ENCODE data around the gene XRRA1.

The XRRA1 gene

DNA sequence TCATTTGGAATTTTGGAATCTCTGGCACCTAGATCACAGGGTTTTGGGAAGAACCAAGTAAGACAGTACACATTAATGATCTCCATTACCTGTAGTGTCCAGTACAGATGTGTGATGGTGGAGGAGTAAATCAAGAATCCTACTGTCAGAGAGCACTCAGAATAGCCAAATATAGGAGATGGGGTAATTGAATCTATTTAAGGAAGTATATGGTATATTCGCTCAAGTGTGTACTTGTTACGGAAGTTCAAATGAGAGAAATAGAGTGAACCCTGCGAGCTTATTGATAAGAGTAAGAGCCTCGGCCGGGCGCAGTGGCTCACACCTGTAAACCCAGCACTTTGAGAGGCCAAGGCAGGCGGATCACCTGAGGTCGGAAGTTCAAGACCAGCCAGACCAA is 2.3 kb upstream of the XRRA1 start:
- no peak for DNase-seq (ENCODE audit: low read depth)

DNA sequence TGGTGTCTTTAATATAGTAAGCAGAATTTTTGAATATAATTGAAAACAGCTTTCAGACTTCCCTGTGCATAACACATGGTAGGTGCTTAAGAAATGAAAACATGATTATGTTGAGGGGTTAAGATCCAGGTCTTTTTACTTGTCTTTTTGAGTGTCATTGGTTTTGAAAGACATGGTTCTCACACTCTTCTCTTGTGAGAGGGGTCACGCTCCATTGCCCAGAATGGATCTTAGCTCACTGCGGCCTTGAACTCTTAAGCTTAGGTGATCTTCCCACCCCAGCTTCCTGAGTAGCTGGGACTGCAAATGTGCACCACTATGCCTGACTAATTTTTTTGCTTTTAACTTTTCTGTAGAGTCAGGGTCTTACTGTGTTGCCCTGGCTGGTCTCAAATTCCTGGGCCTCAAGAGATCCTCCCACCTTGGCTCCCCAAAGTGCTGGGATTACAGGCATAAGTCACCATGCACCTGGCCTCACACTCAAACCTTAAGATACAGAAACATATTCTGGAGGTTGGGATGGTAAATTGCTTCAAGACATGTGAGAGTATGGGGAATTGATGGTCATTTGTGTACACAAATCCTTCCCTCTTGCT is 1.6 kb upstream of the XRRA1 start:
- no peak for DNase-seq (ENCODE audit: low read depth)

DNA sequence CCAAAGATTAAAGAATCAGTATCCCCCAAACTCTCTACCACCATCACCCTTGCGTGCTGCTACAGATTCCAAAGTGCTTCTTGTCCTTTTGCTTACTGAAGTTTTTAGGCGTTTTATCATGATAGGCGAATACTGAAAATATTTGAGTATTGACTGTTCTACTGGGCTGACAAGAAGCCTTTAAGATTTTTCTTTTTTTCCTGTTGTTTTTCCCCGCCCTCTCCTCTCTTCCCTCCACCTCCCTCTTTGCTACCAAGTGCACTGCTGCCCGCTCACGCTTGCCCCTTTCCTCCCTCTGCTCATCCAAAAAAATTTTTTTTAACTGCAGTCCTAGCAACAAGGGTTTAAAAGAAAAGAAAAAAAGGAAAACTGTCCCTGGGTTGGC is 854 bp upstream of the XRRA1 start:
- DNase-seq (ENCODE audit: low read depth) = no peak

DNA sequence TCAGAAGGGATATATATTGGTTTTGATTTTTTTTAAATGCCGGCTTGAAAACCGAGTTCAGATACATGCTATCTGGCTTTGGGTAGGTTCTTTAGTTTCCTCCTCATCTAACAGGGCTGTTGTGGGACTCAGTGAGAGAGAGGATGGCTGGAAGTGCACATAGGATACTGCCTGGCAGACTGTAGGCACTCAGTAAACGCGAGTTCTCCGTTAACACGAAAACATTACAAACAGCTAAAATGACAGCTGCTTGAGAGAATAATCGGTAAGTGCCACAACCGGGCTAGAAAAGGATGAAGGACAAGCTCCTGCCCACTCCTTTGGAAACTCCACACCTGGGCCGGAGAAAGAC is 369 bp downstream of the XRRA1 start:
- DNase-seq (ENCODE audit: low read depth) = no peak

DNA sequence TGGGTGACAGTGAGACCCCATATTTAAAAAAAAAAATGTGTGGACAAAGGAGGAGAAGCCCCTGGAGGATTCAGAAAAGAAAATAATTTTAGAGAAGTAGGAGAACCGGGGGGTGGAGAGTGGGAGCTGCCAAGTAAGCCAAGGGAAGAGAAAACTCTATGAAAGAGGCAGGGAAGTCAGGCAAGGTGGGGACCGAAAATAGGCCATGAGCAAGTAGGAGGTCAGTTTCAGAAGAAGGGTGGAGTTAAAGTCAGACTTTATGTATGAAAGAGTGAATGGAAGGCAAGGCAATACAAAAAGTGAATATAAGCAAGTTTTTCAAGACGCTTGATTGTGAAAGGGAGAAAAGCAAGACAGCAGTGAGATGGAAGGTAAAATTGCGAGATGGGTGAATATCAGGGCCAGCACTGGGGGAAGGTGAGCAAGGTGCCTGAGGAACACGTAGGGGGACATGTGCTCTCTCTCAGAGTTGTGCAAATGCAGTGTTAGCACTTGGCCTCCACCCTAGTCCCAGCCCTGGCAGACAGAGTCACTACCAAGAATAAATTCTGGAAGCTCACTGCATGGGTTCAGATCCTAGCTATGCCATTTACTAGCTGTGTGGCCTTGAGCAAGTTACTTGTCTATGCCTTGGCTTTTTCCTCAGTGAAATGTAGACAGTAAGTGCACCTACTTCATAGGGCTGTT is 6.7 kb downstream of the XRRA1 start:
- DNase-seq (ENCODE audit: low read depth) = no peak

DNA sequence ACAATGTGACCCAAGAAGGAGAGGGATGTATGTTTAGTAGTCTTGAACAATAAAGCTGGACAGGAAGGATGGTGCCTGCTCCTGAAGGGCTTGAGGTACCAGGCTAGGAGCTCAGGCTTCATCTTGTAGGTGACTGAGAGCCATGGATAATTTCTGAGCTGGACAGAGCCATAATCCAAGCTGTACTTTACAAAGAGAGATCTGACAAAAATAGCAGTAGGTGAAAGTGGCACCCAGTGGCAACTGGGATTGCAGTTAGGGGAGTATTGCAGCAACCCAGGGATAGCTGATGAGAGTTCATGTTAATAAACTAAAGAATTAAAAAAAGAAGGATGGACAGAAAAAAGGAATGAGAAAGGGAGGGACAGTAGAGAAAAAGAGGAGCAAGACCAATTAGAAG is 7.4 kb downstream of the XRRA1 start:
- no peak for DNase-seq (ENCODE audit: low read depth)

DNA sequence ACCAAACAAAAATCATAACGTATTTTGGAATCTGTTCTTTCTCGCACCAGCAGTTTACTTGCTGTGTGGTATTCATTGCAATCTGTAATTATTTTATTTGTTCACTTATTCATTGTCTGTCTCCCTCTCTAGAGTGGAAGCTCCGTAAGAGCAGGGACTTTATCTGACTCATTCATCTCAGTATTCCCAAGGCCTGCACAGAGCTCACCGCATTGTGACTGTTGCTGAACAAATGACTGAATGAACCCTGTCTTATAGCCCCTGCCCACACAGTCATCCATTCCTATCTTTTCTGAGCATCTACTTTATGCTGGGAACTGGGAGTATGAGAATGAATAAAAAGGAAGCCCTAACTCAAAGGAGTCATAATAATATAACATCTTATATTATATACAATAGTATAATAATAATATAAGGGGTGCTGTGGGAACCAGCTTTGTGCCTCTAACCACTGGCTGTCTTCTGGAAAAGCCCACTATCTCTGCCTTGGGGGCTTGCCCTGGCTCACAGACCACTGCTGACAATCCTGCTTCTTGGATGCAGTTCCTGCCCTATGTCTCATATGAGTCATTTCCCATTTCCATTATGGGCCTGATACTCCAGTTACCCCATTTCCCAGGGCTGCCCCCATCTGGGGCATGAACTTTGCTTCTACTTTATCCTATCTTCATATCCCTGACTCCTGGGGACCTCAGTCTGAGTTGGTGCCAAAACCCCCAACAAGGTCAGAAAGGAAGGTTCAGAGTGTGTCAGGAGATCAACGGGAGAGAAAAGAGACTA is 11.0 kb downstream of the XRRA1 start:
- DNase-seq (ENCODE audit: low read depth) = no peak

DNA sequence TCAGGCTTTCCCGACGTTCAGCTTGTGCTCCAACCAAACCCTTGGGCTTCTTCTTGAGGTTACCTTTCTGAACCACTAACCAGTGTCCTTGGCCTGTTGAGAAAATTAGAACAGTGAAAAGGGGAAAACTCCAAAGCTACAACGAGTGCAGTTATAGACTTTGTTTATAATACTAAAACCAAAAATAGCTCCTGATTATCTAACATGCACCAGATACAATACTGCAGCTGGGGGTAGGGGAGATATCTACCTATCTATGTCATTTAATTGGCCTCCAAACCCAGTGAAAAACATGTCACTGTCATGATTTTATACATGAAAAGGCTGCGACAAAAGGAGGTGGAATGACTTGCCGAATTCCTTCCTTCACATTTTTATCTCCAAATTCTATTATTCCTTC is 11.9 kb downstream of the XRRA1 start:
- no peak for DNase-seq (ENCODE audit: low read depth)

DNA sequence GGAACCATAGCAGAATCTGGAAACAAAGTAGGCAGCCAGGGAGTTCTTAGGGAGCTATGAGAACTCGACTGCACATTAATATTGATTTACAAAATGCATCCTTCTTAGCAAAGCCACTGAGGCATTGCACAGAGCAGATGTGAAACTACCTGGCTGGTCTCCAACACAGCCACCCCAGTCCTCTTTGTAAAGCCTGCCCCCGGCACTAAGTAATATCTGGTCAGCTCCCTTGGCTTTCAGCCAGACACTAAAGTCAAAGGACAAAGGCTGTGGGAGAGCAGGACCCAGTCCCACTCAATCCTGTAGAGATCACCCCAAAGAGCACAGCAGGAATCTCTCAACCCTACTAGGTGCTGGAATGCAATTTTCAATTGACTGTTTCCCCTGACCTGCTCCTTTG is 12.8 kb downstream of the XRRA1 start:
- no peak for DNase-seq (ENCODE audit: low read depth)

DNA sequence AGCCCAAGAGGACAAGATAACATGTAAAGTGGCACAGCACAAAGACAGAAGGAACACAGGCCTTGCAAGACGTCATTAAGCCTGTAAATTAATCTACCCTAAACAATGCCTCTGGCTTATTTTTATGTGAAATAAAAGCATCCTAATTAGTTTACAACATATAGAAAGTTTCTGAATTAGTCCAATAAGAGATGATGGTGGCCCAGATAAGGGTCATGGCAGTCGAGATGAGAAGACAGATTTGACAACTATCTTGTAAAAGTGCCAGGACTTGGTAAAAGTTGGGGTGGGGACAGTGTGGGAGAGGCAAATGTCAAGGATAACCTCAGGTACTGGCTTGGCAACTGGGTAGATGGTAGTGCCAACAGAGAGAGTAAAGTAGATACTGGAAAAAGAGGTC is 13.6 kb downstream of the XRRA1 start:
- no peak for DNase-seq (ENCODE audit: low read depth)

DNA sequence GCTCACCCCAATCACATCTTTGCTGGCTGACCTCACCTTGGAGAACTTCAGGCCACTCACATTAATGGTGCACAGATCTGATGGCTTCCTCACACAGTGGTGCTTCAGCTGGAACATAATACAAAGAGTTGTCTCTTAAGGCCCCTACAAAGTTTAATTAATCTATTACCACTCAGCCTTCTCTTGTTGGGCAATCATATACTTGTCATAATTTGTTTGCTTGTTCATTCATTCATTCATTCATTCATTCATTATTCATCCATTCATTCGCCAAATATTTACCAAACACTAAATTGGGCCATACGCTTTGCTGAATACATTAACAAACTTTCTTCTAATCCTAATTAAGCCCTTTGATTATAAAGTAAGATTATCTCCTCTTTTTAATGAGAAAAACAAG is 15.1 kb downstream of the XRRA1 start:
- DNase-seq (ENCODE audit: low read depth) = no peak

DNA sequence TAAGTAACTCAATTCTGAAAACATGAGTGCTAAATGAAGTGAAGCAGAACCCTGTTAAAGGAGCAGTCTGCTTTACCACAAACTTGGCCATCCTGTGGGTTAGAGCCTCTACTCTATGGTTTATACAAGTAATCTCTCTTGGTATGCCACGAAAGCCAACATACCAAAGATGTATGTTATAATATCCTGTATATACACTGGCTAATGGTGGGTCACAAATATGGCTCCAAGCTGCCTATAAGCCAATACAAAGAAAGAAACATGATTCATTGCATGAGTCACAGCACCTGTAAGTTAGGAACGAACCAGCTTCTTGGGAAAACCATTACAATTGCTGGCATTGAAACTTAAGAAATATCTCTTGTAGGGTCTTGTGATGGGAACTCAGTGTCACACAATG is 16.1 kb downstream of the XRRA1 start:
- DNase-seq (ENCODE audit: low read depth) = no peak

DNA sequence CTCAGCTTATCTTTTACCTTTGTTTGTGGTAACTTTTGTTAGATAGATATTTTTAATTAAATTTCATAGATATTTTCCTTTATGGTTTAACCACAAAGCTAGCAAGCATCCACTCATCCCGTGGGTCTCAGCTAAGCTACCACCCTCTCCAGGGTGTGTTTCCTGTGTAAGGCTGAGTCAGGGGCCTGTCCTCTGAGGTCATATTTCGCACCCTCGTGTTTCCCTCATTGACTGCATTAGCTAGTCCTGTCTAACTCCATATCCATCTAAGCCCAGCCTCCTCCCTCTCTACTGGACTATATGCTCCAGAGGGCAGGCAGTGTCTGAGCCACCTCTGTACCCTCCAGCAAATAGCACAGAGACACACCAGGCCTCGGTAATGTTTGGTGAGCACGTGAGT is 16.7 kb downstream of the XRRA1 start:
- no peak for DNase-seq (ENCODE audit: low read depth)

DNA sequence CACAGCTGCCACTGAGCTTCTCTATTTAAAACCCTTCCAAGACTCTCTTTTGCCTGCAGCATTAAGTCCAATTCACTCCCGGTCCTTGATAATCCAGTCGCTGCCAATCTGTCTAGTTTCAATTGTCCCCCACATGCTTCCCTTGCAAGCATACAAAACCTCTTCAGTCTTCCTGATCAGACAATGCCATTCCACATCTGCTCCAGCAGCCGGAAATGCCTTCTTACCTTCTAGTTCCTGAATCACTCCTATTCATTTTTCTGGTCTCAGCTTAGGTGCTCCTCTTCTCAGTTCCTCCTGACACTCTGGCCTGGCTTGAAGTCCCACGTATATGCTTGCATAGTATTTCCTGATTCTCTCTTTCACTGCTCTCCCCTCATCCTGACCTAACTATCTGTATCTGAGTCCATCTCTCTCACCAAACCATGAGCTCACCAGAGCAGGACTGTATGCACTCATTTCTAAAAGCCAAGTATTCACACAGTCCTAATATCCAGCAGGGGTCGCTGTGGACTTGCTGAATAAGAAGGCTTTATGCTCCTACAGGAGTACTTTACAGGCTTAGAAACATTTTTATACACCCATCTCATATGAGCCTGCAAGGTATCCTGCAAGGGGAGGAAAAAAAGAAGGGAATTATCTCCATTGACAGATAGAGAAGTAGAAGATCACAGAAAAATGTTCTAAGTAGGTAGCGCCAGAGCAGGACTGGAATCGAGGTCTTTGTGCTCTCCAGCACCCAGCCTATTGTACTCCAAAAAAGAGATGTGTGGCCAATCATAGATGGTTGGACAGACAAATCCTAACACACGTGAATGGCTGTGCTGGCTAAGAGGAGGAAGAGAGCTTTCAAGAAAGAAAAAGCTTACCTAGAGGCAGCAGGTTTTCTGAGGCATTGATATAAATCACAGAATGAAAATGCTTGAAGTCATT is 19.2 kb downstream of the XRRA1 start:
- peak; percentile 21 for DNase-seq (ENCODE audit: low read depth)

DNA sequence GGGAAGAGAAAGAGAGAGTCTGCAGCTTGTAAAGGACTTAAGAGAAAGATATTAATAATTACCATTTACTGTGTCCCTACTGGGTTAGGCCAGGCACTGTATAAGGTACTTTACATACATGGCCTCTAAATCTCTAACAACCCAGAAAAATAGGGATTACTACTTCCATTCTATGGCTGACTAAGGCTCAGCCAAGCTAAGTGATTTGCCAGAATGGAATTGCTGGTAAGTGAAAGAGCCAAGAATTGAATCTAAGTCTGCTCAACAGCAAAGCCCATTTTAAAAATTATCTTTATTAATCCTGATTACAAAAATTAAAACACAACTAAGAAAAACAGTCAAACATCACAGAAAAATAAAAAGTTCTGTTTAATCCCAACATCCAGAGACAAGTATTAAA is 21.4 kb downstream of the XRRA1 start:
- DNase-seq (ENCODE audit: low read depth) = no peak

DNA sequence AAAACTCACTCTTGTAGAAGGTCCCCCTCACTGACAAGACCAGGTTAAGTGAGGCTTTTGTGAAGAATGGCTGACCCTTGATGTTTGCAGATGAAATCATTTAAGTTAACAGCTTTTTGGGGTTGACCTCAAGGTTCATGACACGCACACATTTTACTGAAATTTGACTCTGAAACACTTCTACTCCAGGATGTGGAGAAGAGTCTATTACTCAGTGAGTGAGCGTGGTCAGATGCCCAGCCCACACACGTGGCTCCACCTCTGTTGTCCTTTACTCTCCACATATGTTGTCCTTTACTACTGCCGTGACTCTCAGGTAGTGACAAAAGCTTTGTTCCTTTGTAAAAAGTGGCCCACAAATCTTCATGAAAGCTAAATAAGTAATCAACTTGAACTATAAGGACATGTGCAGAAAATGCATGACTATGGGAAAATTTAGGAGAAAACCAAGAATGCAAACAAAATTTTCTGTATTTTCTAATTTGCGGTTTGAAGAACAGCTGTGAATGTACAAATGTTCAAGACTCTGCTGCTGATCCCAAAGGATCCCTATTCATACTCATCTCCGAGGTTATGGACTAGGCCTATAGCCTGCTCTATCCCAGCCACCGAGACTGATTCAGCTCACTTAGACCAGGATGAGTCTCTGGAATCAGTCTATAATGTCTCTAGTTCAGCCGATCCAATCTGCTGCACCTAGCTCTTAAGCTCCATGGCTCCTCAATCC is 22.4 kb downstream of the XRRA1 start:
- no peak for DNase-seq (ENCODE audit: low read depth)

DNA sequence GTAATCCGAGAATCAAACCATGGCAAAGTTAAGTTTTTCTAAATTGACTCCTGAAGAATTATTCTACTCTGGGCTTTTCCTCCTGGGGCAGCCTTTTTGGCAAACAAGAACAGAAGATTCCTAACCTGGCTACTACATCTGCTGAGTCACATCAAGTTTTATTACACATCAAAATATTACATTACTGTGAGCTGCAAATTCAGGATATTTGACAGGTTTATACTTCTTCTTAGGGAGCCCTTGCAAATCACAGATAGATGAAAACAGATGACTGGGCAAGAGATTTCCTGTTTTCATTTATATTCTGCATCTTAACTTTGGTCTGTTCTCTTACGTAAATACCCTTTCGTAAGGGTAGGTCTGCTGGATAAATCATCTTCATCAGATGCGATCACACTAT is 23.6 kb downstream of the XRRA1 start:
- no peak for DNase-seq (ENCODE audit: low read depth)

DNA sequence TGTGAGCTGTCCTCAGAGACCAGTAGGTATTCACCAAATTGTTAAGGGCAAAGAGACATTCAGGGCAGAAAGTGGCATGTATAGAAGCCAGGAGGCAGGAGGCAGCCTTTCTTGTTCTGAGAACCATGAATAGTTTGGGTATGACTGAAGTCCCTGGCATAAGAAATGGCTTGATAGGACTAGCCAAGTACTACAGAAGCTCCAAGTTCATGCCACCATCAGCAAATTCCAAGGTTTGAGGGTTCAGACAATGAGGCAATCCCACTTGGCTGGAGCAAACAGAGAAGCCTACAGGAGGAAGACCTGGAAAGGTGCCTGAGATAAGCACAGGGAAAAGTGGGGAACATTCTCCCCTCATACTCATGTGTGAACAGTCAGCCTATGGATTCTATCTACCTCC is 25.8 kb downstream of the XRRA1 start:
- no peak for DNase-seq (ENCODE audit: low read depth)

DNA sequence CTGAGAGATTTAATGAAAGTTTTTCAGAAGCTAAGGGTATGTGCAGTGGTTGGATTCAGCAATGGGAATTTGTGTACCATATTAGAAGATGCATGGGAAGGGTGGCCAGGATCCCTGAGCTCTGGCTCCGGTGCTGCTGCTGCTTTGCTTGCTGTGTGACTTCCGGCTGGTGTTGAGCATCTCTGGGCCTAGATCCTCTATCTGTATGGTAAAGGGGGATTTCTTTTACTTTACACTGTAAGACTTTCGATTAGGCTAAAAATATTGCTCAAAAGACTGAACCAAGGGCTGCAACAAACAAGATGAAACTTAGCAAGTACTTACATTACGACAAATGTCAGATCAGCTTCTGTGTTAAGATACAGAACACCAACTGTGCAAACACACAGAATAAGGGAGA is 39.1 kb downstream of the XRRA1 start:
- no peak for DNase-seq (ENCODE audit: low read depth)

DNA sequence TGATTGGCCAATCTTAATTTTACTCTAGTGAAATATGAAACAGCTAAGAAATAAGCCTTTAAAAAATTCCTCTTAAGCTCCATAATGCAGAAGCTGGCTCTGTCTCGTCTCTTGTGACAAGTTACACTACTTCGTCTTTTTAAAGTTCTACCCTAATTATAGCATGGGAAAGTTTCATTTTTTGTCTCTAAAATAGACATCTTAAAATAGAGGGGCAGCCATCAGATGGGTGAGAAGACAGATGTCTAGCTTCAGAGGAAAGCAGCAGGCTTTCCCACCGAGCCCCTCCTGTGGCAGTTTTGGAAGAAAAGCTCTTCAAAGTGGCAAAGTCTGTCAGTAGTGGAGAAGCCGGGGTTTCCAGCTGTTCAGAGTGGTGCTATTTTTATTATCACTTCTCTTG is 39.5 kb downstream of the XRRA1 start:
- DNase-seq (ENCODE audit: low read depth) = no peak

DNA sequence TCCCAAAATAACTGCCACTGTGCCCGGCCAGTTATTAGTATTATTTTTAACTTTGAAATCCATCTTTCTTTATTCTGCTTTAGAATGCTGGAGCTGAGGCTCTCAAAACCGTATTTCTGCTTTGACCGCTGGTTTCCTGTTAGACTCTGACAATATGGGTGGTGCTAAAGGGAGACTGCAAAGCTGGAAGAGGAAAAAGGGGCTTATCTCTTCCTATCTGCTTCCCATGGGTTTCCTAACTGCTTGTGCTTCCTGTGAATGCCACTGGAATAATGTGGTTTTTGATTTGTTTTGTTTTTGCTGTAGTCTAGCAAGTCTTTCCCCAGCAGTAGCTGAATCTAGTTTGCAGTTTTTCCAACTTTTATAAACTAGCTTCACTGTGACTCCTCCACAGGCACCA is 43.6 kb downstream of the XRRA1 start:
- DNase-seq (ENCODE audit: low read depth) = no peak

DNA sequence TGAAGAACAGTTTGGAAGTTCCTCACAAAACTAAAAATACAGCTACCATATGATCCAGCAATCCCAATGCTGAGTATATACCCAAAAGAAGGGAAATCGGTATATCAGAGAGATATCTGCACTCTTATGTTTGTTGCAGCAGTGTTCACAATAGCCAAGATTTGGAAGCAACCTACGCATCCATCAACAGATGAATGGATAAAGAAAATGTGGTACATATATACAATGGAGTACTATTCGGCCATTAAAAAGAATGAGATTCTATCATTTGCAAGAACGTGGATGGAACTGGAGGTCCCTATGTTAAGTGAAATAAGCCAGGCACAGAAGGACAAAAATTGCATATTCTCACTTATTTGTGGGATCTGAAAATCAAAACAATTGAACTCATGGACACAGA is 46.5 kb downstream of the XRRA1 start:
- no peak for DNase-seq (ENCODE audit: low read depth)

Measured in stimulated activated CD8-positive, alpha-beta memory T cell treated with anti-CD3 and anti-CD28 coated beads, Interleukin-7, amount 100 ng/mL, for 24 hours (primary cell).